ENCODE data around the gene KLHL40. TPM values are rescaled to one million over a fixed set of nuclear protein-coding genes. Genes with fewer than 3 reads are reported as not detected.

Gene KLHL40
- total RNA-seq, 1 experiment from 2014 or later, result not detected

DNA sequence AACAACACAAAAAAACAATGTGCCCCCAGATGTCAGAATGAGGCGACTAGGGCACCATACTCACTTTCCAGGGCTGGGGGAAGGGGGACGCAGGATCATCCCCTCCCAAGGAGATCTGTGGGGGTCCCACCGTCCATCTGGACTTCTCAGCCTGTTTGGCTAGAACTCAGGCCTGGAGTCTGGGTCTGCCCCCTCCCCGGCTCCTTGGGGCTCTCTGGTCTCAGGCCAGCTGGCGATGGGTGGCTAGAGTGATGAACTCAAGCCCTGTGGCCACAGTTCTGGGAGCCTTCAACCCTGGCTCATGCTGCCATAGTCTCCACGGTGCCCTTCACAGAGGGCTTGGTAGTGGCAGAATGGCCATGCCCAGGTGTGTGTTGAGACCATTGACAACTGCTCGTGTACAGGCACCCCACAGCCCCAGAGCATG lies 18.2 kb upstream of the KLHL40 start:
- Mint-ChIP-seq H3K27ac (peak overlapping the region in 2 of 3 experiments; percentile 37 to 61; a peak in 1 of 7 replicates), H3K4me1 (peaks cover 8 to 9% of the 10 kb centered on the region in 2 experiments), H3K9me3 (peaks cover 2 to 4% of the 10 kb centered on the region in 2 experiments; a peak in 2 of 5 replicates), H3K36me3 (ENCODE audit: insufficient read depth in 1 of 3, low read depth in 3 of 3) (no peaks in the 10 kb centered on the region; a peak in 3 of 7 replicates), H3K4me3 (no peak overlapping the region), H3K27me3 (ENCODE audit: low read depth) (peaks cover 13% of the 10 kb centered on the region)
- TF ChIP-seq, protein P1, sequence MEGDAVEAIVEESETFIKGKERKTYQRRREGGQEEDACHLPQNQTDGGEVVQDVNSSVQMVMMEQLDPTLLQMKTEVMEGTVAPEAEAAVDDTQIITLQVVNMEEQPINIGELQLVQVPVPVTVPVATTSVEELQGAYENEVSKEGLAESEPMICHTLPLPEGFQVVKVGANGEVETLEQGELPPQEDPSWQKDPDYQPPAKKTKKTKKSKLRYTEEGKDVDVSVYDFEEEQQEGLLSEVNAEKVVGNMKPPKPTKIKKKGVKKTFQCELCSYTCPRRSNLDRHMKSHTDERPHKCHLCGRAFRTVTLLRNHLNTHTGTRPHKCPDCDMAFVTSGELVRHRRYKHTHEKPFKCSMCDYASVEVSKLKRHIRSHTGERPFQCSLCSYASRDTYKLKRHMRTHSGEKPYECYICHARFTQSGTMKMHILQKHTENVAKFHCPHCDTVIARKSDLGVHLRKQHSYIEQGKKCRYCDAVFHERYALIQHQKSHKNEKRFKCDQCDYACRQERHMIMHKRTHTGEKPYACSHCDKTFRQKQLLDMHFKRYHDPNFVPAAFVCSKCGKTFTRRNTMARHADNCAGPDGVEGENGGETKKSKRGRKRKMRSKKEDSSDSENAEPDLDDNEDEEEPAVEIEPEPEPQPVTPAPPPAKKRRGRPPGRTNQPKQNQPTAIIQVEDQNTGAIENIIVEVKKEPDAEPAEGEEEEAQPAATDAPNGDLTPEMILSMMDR (conservative IDR thresholded peaks at IDR 0.05), result no peak
- no peak overlapping the region for H3K4me2 ChIP-seq (ENCODE audit: insufficient read depth, insufficient read length, low read length)
- no peak overlapping the region for H2BK20ac ChIP-seq (ENCODE audit: low read depth, low read length, poor library complexity, severe bottlenecking)
- H3K27me3 ChIP-seq (ENCODE audit: insufficient read depth, low read length), result no peaks in the 10 kb centered on the region
- no peak overlapping the region for H2BK12ac ChIP-seq (ENCODE audit: insufficient read length, low read depth, low read length)
- WGBS (ENCODE audit: extremely low coverage, insufficient read length, low lambda C conversion rate), result no CpG with 5 or more reads among the region's 7 CpGs
- H3K14ac ChIP-seq (ENCODE audit: insufficient read depth, low read length), result no peak overlapping the region; the same call in 1 of the 2 replicates
- H3K4ac ChIP-seq (ENCODE audit: low read depth, low read length), result no peak overlapping the region
- H3K23ac ChIP-seq (ENCODE audit: insufficient read length, low read depth, low read length), result no peak overlapping the region
- H2BK120ac ChIP-seq (ENCODE audit: low read depth, low read length, poor library complexity, severe bottlenecking), result no peak overlapping the region
- H2BK5ac ChIP-seq (ENCODE audit: insufficient read length, low read length), result no peak overlapping the region
- no peaks in the 10 kb centered on the region for H4K20me1 ChIP-seq (ENCODE audit: control insufficient read depth, insufficient read depth, insufficient read length)
- H2AK5ac ChIP-seq (ENCODE audit: insufficient read length, low read length), result no peak overlapping the region
- H3K4me1 ChIP-seq (ENCODE audit: insufficient read depth, low read length), result no peaks in the 10 kb centered on the region
- no peak overlapping the region for H3K56ac ChIP-seq (ENCODE audit: insufficient read length, low read depth, low read length)
- no peak overlapping the region for H4K5ac ChIP-seq (ENCODE audit: insufficient read length, low read depth, low read length)
- H3K27ac ChIP-seq (ENCODE audit: insufficient read length, low read depth, low read length), result no peak overlapping the region
- no peak overlapping the region for H2BK15ac ChIP-seq (ENCODE audit: low read depth, low read length)
- no peak overlapping the region for H2AFZ ChIP-seq (ENCODE audit: low read length)
- no peak overlapping the region for H3T11ph ChIP-seq (ENCODE audit: low read length)
- H3K9ac ChIP-seq (ENCODE audit: extremely low read depth, insufficient read length, low read length), result no peak overlapping the region
- H3K79me2 ChIP-seq (ENCODE audit: insufficient read depth, low read length), result no peaks in the 10 kb centered on the region
- no peak overlapping the region for H4K91ac ChIP-seq (ENCODE audit: insufficient read length, low read depth, low read length)
- H4K8ac ChIP-seq (replicated peaks; ENCODE audit: insufficient read length, low read depth, low read length), result no peak overlapping the region
- H3K23me2 ChIP-seq (ENCODE audit: insufficient read length, low read depth, low read length, poor library complexity, severe bottlenecking), result no peaks in the 10 kb centered on the region
- H3K79me1 ChIP-seq (ENCODE audit: insufficient read depth, low read depth, low read length, poor library complexity, severe bottlenecking), result no peaks in the 10 kb centered on the region
- H3K9me3 ChIP-seq (ENCODE audit: control insufficient read depth, low read depth, low read length), result no peaks in the 10 kb centered on the region
- no peak overlapping the region for H3K18ac ChIP-seq (ENCODE audit: insufficient read length, low read depth, low read length)
- DNase-seq, result no peak

Data from H9 (cell line).